ENCODE measurements around the gene FSHR. TPM values are rescaled to one million over a fixed set of nuclear protein-coding genes. Genes with fewer than 3 reads are reported as not detected.

FSHR gene
- total RNA-seq, 4 donors from 2014 or later = not detected

GRCh38 chr2:49122107-49122506 is 32.2 kb downstream of the FSHR start:
- TF ChIP-seq, protein P1, sequence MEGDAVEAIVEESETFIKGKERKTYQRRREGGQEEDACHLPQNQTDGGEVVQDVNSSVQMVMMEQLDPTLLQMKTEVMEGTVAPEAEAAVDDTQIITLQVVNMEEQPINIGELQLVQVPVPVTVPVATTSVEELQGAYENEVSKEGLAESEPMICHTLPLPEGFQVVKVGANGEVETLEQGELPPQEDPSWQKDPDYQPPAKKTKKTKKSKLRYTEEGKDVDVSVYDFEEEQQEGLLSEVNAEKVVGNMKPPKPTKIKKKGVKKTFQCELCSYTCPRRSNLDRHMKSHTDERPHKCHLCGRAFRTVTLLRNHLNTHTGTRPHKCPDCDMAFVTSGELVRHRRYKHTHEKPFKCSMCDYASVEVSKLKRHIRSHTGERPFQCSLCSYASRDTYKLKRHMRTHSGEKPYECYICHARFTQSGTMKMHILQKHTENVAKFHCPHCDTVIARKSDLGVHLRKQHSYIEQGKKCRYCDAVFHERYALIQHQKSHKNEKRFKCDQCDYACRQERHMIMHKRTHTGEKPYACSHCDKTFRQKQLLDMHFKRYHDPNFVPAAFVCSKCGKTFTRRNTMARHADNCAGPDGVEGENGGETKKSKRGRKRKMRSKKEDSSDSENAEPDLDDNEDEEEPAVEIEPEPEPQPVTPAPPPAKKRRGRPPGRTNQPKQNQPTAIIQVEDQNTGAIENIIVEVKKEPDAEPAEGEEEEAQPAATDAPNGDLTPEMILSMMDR (IDR thresholded peaks at IDR 0.05) = no peak
- ATAC-seq (ENCODE audit: low FRiP score) = no peak
- no peak for DNase-seq (ENCODE audit: low spot score)

GRCh38 chr2:49113046-49113445 is 41.3 kb downstream of the FSHR start:
- no peak for DNase-seq (ENCODE audit: low spot score)
- ATAC-seq (ENCODE audit: low FRiP score) = no peak
- TF ChIP-seq, protein P1 (IDR thresholded peaks at IDR 0.05) = no peak

DNA sequence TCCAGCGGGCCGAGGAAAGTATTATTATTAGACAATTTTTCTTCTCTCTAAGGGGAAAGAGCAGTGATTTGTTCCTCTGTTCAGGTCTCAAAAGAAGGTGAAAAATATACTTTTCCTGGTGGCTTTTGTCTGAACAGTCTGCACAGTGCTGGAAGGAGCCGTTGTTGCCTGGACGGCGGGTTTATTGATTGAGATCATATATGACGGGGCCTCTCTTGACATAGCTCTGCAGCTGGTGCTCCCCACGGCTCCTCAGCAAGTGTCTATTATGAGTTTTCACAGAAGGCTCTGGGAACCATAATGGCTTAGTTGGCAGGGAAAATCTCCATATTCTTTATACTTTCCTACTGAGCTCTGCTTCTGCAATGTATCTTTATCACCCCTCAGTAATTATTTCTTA is 42.9 kb downstream of the FSHR start:
- ATAC-seq (ENCODE audit: low FRiP score) = no peak
- no peak for DNase-seq (ENCODE audit: low spot score)
- TF ChIP-seq, protein P1 (IDR thresholded peaks at IDR 0.05) = no peak

- DNase-seq (ENCODE audit: low spot score) = no peak
- TF ChIP-seq, protein P1 (IDR thresholded peaks at IDR 0.05) = no peak
- ATAC-seq (ENCODE audit: low FRiP score) = no peak
These were observed 43.3 kb downstream of the FSHR start for GRCh38 chr2:49111006-49111405.

GRCh38 chr2:49110571-49110970 is 43.7 kb downstream of the FSHR start:
- TF ChIP-seq, protein P1 (IDR thresholded peaks at IDR 0.05) = no peak
- ATAC-seq (ENCODE audit: low FRiP score) (no peak), DNase-seq (ENCODE audit: low spot score) (no peak)

GRCh38 chr2:49108851-49109250 is 45.5 kb downstream of the FSHR start:
- TF ChIP-seq, protein P1 (IDR thresholded peaks at IDR 0.05) = no peak
- no peak for ATAC-seq (ENCODE audit: low FRiP score)
- no peak for DNase-seq (ENCODE audit: low spot score)

DNA sequence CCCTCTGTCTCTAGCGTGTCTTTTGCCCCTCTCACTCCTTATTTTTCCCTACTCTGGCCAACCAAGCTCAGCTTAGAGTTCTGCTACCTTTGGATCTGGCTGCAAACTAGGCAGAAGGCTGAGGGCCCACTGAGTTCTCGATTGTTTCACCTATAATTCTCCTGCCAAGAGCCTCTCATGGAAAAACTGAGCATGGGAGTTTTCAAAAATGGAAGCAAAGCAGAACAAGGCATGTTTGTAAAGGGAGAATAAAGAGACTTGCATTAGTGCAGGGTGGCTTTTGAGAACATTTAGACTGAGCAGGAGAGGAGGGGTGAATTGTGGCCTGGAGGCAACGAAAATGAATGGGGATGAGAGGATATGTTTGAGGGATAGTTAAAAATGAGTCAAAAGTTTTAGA is 45.9 kb downstream of the FSHR start:
- no peak for ATAC-seq (ENCODE audit: low FRiP score)
- TF ChIP-seq, protein P1 (IDR thresholded peaks at IDR 0.05) = no peak

More for the DNA sequence above, 45.9 kb downstream of the FSHR start:
- no peak for DNase-seq (ENCODE audit: low spot score)
